SU-DHL-6 (cell line): Measurements from ENCODE around the gene EBF3.

Experiments used
- CTCF ChIP-seq: fragments of 200-600 bp; sonication (generic); IDR thresholded peaks from one replicate; pipeline ENCODE4 v1.5.1; 2017; ENCODE audit warnings: antibody characterized with exemption, mild to moderate bottlenecking, low read length, moderate library complexity; ENCODE audit not compliant: insufficient read depth, poor library complexity, severe bottlenecking
- EZH2phosphoT487 ChIP-seq: fragments of 200-600 bp; sonication (generic), shearing (Covaris generic); conservative IDR thresholded peaks from 2 replicates; pipeline ENCODE4 v1.6.1; 2018; ENCODE audit warnings: mild to moderate bottlenecking, antibody characterized with exemption, low read length, moderate library complexity, mixed read lengths

- TF ChIP-seq CTCF: no peak
- no peak for TF ChIP-seq EZH2phosphoT487
These were observed 55.7 kb downstream of the EBF3 start for GRCh38 chr10:129908406-129908805.
